IMR-90 (cell line): ENCODE data around the gene ALDH5A1. TPM values are rescaled to one million over a fixed set of nuclear protein-coding genes. Genes with fewer than 3 reads are reported as not detected.

ENCODE experiments used
- ATAC-seq: fragments of 200-7000 bp; cut with Tn5 transposase; 2 replicates; pipeline ENCODE4 v1.9.1; 2020; ENCODE audit warnings: low read depth, mild to moderate bottlenecking, moderate library complexity
- BruUV-seq: library from RNA; stranded (reverse); fragments of 400-500 nt; replicated peaks from 2 replicates; lab custom pipeline; 2021; lab: Mats Ljungman, UMichigan
- CTCF ChIA-PET: fragments of 300-600 bp; formaldehyde crosslinking; extraction: SDS; loops from one replicate; lab custom pipeline; 2021; ENCODE audit warnings: antibody characterized with exemption; lab: Yijun Ruan, JAX
- POLR2A ChIA-PET: fragments of 300-600 bp; sonication (Branson Sonifier 250); formaldehyde crosslinking; loops from one replicate; lab custom pipeline; 2022; ENCODE audit warnings: antibody characterized with exemption; ENCODE audit not compliant: unreplicated experiment; lab: Charles Lee
- DNase-seq: peaks from one replicate; pipeline ENCODE4 v3.0.0; 2013
- H2AFZ ChIP-seq: replicated peaks from 2 replicates; pipeline ENCODE3; 2013; ENCODE audit warnings: low read length, mild to moderate bottlenecking; ENCODE audit not compliant: poor library complexity
- H2AK5ac ChIP-seq: 2 replicates; pipeline ENCODE4 v1.6.1; 2013; ENCODE audit warnings: low read depth, low read length, inconsistent platforms
- H2AK9ac ChIP-seq: replicated peaks from 2 replicates; pipeline ENCODE3; 2013; ENCODE audit warnings: mild to moderate bottlenecking, low read depth, low read length, moderate library complexity; ENCODE audit not compliant: poor library complexity
- H2BK120ac ChIP-seq: 2 replicates; pipeline ENCODE4 v1.6.1; 2013; ENCODE audit warnings: low read depth, low read length, inconsistent platforms
- H2BK15ac ChIP-seq: 3 replicates; pipeline ENCODE4 v1.6.1; 2013; ENCODE audit warnings: low read depth, low read length, inconsistent platforms
- H2BK20ac ChIP-seq: 2 replicates; pipeline ENCODE4 v1.6.1; 2013; ENCODE audit warnings: low read depth, mild to moderate bottlenecking, inconsistent platforms, low read length, moderate library complexity
- H2BK5ac ChIP-seq: 2 replicates; pipeline ENCODE4 v1.6.1; 2013; ENCODE audit warnings: mild to moderate bottlenecking, low read depth, low read length, inconsistent platforms; ENCODE audit not compliant: poor library complexity, severe bottlenecking
- H3K14ac ChIP-seq: replicated peaks from 2 replicates; pipeline ENCODE4 v1.6.1; 2013; ENCODE audit warnings: low read depth, low read length, inconsistent platforms
- H3K18ac ChIP-seq: 2 replicates; pipeline ENCODE4 v1.6.1; 2013; ENCODE audit warnings: low read depth, low read length, control low read depth
- H3K23ac ChIP-seq: 2 replicates; pipeline ENCODE4 v1.6.1; 2013; ENCODE audit warnings: low read depth, low read length, inconsistent platforms
- H3K27ac ChIP-seq: 2 replicates; pipeline ENCODE4 v1.5.1; 2013; ENCODE audit warnings: mild to moderate bottlenecking, control low read depth, low read length; ENCODE audit not compliant: insufficient read depth
- H3K27me3 ChIP-seq: 2 replicates; pipeline ENCODE4 v1.6.1; 2013; ENCODE audit warnings: low read length; ENCODE audit not compliant: control insufficient read depth, insufficient read depth
- H3K36me3 ChIP-seq: 2 replicates; pipeline ENCODE4 v1.6.1; 2013; ENCODE audit warnings: low read length, mixed read lengths; ENCODE audit not compliant: control insufficient read depth, insufficient read depth
- H3K4ac ChIP-seq: 2 replicates; pipeline ENCODE4 v1.6.1; 2013; ENCODE audit warnings: low read depth, low read length, inconsistent platforms
- H3K4me1 ChIP-seq: 2 replicates; pipeline ENCODE4 v1.6.1; 2013; ENCODE audit warnings: low read length, mixed read lengths; ENCODE audit not compliant: control insufficient read depth, insufficient read depth
- H3K4me2 ChIP-seq: 2 replicates; pipeline ENCODE4 v1.6.1; 2013; ENCODE audit warnings: low read depth, mild to moderate bottlenecking, control low read depth, low read length, moderate library complexity
- H3K4me3 ChIP-seq: 2 replicates; pipeline ENCODE4 v1.5.1; 2013; ENCODE audit warnings: low read depth, mild to moderate bottlenecking, control low read depth, low read length, moderate library complexity; ENCODE audit not compliant: insufficient read depth
- H3K56ac ChIP-seq: 2 replicates; pipeline ENCODE4 v1.6.1; 2013; ENCODE audit warnings: low read length, inconsistent platforms; ENCODE audit not compliant: insufficient read depth; ENCODE audit errors: extremely low read depth
- H3K79me1 ChIP-seq, 2 experiments: 2 replicates each; pipeline ENCODE4 v1.6.1; 2013; ENCODE audit warnings: low read length in 2 of 2, inconsistent platforms in 1 of 2, low read depth in 1 of 2
- H3K9ac ChIP-seq: 2 replicates; pipeline ENCODE4 v1.6.1; 2013; ENCODE audit warnings: low read depth, low read length, control low read depth
- H3K9me1 ChIP-seq: 2 replicates; pipeline ENCODE4 v1.6.1; 2013; ENCODE audit warnings: low read length, inconsistent platforms; ENCODE audit not compliant: insufficient read depth
- H3K9me3 ChIP-seq: 2 replicates; pipeline ENCODE4 v1.6.1; 2013; ENCODE audit warnings: low read length; ENCODE audit not compliant: control insufficient read depth, insufficient read depth
- H4K20me1 ChIP-seq: 2 replicates; pipeline ENCODE4 v1.6.1; 2013; ENCODE audit warnings: low read length, inconsistent platforms; ENCODE audit not compliant: insufficient read depth
- H4K5ac ChIP-seq: 2 replicates; pipeline ENCODE4 v1.6.1; 2013; ENCODE audit warnings: mild to moderate bottlenecking, low read depth, low read length, control low read depth
- H4K8ac ChIP-seq, 2 experiments: 2 replicates each; pipeline ENCODE4 v1.6.1; 2013; ENCODE audit warnings: low read depth in 2 of 2, low read length in 2 of 2, control low read depth in 1 of 2, inconsistent platforms in 1 of 2
- H4K91ac ChIP-seq: 2 replicates; pipeline ENCODE4 v1.6.1; 2013; ENCODE audit warnings: low read depth, low read length, inconsistent platforms; ENCODE audit not compliant: insufficient read depth
- CEBPB ChIP-seq: IDR thresholded peaks from 2 replicates; pipeline ENCODE4 v1.6.1; 2012; ENCODE audit warnings: low read depth, low read length, improper control_type of control experiment
- CHD1 ChIP-seq: IDR thresholded peaks from 2 replicates; pipeline ENCODE4 v1.6.1; 2012; ENCODE audit warnings: low read depth, low read length, improper control_type of control experiment
- POLR2A ChIP-seq: IDR thresholded peaks from 2 replicates; pipeline ENCODE4 v1.6.1; 2012; ENCODE audit warnings: mild to moderate bottlenecking, low read depth, low read length
- RCOR1 ChIP-seq: IDR thresholded peaks from 2 replicates; pipeline ENCODE4 v1.6.1; 2012; ENCODE audit warnings: mild to moderate bottlenecking, low read length, improper control_type of control experiment; ENCODE audit not compliant: insufficient replicate concordance
- RFX5 ChIP-seq: IDR thresholded peaks from 2 replicates; pipeline ENCODE4 v1.8.0; 2012; ENCODE audit warnings: low read depth, mild to moderate bottlenecking, low read length, moderate library complexity
- WGBS, 2 experiments: methylation state at CpG; one replicate each; pipeline versions ENCODE4 v1.1.5 to v1.1.7; 2013; ENCODE audit warnings: missing lambda C conversion rate in 2 of 2; ENCODE audit not compliant: insufficient read length in 1 of 2; ENCODE audit errors: extremely low coverage in 2 of 2; 5-methylcytosine and 5-hydroxymethylcytosine counted together
- dilution Hi-C: fragments of 300-500 bp; cut with HindIII; formaldehyde crosslinking; loops from one replicate; pipeline ENCODE4 v1.14.3; 2018; ENCODE audit warnings: low sequenced_read_pairs; ENCODE audit not compliant: unreplicated experiment
- in situ Hi-C: fragments of 300-500 bp; cut with MboI; formaldehyde crosslinking; loops from 3 replicates; pipeline ENCODE4 v1.14.3; 2019; ENCODE audit warnings: low sequenced_read_pairs, inconsistent platforms, mixed read lengths
- intact Hi-C: fragments of 100-400 bp; cut with micrococcal nuclease; formaldehyde crosslinking; loops from 2 replicates; pipeline ENCODE4 v1.10.0; 2022
- polyA plus RNA-seq, 3 experiments: library from polyadenylated mRNA; depleted of rRNA; stranded (reverse); fragments of >200 nt; gene quantifications; 2 replicates each; pipeline ENCODE4 v1.2.3, GENCODE V29; 2012; ENCODE audit warnings: low replicate concordance in 1 of 3
- total RNA-seq: library from RNA; depleted of rRNA; stranded (reverse); fragments of >200 nt; gene quantifications from 2 replicates; pipeline ENCODE4 v1.2.3, GENCODE V29; 2012

Gene ALDH5A1
- total and polyA plus RNA-seq, 2 of the 4 experiments (the other 2 are of a cell fraction) = 0.36 to 0.48 TPM

DNA sequence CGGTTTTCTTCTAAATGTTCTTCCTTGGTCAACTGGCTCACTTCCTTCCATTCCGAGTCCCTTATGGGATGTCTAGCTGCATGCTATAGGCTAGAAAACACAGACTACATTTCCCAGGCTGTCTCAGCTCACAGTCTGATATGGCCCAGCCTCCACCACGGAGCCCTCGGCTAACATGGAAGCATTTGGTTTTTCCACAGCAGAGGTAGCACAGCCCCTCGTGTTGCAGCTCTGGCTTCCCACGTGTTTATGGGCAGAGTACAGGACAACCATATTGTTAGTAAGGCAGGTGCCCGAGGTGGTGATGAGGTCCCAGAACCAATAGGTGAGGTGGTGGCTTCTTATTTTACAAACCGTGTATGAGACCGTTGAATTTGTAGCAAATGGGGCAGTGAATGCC is 14.1 kb upstream of the ALDH5A1 start:
- no peak overlapping the region for H3K4me2 ChIP-seq
- no peak overlapping the region for H2BK15ac ChIP-seq
- H2BK20ac ChIP-seq = no peak overlapping the region
- H2BK120ac ChIP-seq = no peak overlapping the region
- no peaks in the 10 kb centered on the region for H3K79me1 ChIP-seq
- no peak overlapping the region for H3K9ac ChIP-seq
- no peak for ATAC-seq
- H2AK5ac ChIP-seq = no peak overlapping the region
- H3K56ac ChIP-seq = no peak overlapping the region
- H3K27me3 ChIP-seq = no peaks in the 10 kb centered on the region; the same call in 1 of the 2 replicates
- H3K4ac ChIP-seq = no peak overlapping the region
- peak overlapping the region; percentile 14 for H2AFZ ChIP-seq
- H3K23ac ChIP-seq = no peak overlapping the region
- no peak overlapping the region for H2AK9ac ChIP-seq
- in situ Hi-C loops (no loop called here), dilution Hi-C loops (no loop called here), intact Hi-C loops (no loop called here)
- no peak overlapping the region for H3K4me3 ChIP-seq
- no peak overlapping the region for H3K27ac ChIP-seq
- H4K5ac ChIP-seq = no peak overlapping the region
- no peak overlapping the region for H3K14ac ChIP-seq
- no peak overlapping the region for H2BK5ac ChIP-seq
- DNase-seq = no peak
- WGBS, 2 experiments = 50% methylated on average over 2 of the region's 9 CpGs; no CpG with 5 or more reads in 1 of the 2 experiments
- ChIA-PET CTCF (interaction anchor here (0.6 to 1.2 kb wide), 2 partner anchors 41 to 1080 kb away, joined by 3 to 5 read pairs; no protein-coding TSS in a partner anchor), POLR2A (no interaction called here)
- H4K8ac ChIP-seq = no peak overlapping the region
- no peak for TF ChIP-seq RFX5
- TF ChIP-seq POLR2A = no peak
- TF ChIP-seq CEBPB = no peak
- no peak for TF ChIP-seq RCOR1
- TF ChIP-seq CHD1 = no peak
- no peak overlapping the region for H3K18ac ChIP-seq
- H3K9me1 ChIP-seq = no peaks in the 10 kb centered on the region
- BruUV-seq = no TSS peak
- no peak overlapping the region for H4K91ac ChIP-seq
- no peaks in the 10 kb centered on the region for H3K4me1 ChIP-seq
- no peaks in the 10 kb centered on the region for H3K9me3 ChIP-seq
- H4K20me1 ChIP-seq = no peaks in the 10 kb centered on the region
- H3K36me3 ChIP-seq = no peaks in the 10 kb centered on the region
